ENCODE measurements around the gene TDP1.

The TDP1 gene

DNA sequence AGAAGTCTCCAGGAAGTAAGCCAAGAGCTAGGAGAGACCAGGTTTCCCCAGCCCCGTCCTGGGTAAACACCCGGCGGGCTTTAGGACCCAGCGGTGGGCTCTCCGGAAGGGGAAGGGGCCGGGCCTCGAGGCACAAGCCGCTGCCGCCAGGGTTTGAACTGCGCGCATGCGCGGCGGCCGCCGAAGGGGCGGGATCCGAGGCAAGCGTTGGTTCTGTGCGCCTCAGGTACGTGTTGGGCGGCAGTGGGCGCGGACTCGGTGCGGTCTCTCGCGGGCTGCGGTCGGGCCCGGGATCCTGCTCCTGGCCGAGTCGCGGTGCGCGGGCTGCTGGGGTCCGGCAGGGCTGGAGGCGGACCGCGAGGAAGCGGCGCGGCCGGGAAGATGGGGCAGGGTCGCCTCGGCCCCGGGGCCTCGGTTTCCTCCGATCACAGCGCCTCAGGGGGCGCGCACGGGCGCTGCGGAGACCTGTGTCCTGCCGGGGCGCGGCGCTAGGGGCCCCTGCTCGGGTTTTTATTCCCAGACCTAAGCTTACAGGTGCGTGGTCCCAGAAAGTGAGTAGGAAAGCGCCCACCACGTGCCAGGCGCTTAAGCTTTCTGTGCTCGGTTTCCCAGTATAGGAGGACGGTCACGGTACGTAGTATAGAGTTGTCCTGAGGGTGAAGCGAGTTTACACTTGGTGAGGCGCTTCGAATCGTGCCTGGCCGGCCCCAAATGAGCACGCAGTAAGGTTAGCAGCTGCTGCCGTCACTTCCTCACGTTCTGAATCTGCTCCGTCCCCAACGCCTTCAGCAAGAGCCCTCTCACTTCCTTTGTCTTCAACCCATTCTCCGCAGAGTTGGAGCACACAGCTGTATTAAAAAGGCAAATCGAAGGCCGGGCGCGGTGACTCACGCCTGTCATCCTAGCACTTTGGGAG lies at the start of gene TDP1:
TDP1 (plus strand) TSS at position 183 of the 916 bp plus-strand sequence. CDS start 7,188 bp downstream, outside the sequence.
- peak; percentile 95 for DNase-seq (ENCODE audit: low read depth)

DNA sequence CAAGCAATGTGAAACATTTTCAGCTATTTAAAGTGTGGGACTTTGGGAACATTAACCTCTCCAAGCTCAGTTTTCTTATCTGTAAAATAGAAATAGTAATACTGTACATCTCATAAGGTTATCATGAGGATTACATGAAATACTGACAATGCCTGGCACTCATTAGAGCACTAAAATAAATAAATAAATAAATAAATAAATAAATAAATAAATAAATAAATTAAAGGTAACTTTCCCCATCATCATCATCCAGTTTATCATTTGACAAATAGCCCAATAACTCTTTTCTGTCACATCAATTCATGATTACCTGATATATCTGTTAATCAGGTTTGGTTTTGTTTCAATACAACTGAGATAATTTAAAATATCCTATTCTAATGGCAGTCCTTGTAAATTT lies 49.7 kb upstream of the TDP1 start:
- DNase-seq (ENCODE audit: low read depth) = no peak

DNA sequence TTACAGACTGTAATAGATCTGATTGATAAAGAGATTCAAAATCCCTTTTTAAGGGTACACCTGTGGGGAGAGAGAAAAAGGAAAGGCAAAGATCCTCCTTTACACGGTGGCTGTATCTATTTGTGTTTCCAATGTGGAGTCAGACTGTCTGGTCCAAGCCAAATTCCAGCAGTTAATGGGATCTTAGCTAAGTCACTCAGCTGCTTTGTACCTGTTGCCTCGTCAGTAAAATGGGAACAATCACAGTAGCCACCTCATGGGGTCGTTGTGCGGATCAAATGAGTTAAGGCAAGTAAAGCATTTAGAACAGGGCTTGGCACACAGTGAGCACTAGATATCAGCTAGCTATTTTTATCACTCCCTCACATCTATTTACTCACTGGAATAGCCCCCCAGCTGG lies 48.1 kb upstream of the TDP1 start:
- DNase-seq (ENCODE audit: low read depth) = no peak

DNA sequence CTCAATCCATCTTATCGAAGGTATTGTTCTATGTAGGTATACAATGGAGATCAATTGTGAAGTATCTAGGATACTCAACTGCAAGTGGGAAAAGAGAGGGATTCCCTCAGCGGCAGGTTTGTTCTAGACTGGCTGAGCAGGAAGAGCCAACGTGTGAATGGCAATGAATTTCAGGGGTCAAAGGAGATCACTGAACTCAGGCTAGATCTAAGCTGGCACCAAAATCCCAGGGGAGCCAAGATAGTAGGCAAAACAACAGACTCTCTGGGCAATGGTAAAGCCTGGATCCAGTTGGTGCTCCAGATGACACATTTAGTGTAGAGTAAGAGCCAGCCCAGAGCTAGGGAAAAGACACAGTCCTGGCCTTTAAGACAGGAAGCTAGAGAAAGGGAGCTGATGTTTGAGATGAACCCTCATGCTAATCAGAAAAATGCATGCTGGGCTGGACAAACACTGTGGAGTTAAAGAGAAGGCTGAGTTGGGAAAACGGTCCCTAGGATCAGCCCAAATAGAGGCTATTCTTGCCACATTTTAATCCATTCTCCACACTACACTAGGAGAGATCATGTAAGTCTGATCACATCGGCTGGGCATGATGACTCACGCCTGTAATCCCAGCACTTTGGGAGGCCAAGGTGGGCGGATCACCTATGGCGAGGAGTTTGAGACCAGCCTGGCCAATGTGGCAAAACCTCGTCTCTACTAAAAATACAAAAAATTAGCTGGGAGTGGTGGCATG lies 46.8 kb upstream of the TDP1 start:
- no peak for DNase-seq (ENCODE audit: low read depth)

DNA sequence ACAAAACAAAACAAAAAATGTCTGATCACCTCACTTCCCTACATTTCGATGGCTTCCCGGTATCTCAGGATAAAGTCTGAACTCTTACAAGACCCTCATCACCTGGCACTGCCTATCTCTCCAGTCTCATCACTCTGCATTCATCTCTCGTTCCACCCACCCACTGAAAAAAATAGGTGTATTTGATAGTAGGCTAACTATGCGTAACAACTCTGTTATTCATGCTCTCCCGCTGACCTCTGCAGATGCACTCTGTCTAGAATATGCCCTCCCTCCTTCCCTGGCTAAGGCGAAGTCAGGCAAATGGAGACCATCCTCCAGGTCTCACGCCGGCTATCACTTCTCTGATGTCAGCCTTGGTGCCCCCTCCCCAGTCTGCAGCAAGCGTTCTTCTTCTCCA lies 46.1 kb upstream of the TDP1 start:
- no peak for DNase-seq (ENCODE audit: low read depth)

DNA sequence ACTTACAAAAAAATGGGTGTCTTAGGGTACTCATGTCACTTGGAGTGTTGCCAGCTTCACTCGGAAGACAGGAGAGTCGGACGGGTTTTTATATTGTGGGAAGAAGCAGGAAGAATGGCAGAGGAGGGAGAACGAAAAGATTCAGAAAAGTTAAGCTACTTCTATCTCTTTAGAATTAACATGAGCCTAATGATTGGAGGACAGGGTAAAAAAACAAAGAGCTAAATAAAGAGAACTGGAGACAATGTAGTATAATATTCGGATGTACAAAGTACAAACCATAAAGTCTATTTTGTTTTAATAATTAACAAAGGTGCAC lies 45.1 kb upstream of the TDP1 start:
- DNase-seq (ENCODE audit: low read depth) = no peak

DNA sequence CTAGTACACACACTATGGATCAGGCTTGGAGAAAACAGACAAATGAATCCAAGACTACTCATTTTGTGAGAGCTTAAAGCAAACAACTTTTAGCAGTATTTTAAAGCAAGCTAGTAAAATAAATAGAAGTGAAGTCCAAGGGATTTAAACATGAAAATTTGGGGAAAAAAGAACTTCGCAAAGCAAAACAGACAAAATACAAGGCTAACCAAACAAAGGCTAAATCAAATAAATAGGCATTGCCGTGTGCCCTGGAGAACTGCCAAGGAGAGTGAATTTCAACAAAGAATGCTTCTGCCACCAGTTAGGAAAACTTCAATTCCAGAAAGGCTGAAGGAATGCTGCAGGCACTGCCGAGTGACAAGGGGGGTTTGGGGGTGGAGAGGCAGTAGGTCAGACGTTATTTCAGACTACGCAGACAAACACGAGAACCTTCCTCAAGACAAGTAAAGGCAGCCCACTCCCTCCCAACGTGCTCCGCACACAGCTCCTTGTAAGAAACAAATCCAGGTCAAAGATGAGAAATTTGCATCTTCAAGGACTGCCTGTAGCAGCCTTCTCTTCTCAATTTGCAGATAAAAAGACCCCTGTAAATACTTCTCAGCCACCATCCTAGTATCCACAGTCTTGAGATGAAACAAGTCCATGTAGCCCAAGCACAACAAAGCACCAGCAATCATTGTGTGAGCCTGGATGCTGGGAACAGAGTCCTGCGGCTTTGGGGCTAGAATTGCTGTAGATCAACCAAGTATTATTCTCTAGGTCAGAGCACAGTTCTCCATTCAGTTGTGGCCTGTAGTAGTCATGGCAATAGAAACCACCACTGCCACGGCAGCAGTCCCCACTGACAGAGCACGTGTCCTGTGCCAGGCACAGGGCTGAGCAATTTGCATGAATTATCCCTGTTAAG lies 44.5 kb upstream of the TDP1 start:
- DNase-seq (ENCODE audit: low read depth) = no peak

DNA sequence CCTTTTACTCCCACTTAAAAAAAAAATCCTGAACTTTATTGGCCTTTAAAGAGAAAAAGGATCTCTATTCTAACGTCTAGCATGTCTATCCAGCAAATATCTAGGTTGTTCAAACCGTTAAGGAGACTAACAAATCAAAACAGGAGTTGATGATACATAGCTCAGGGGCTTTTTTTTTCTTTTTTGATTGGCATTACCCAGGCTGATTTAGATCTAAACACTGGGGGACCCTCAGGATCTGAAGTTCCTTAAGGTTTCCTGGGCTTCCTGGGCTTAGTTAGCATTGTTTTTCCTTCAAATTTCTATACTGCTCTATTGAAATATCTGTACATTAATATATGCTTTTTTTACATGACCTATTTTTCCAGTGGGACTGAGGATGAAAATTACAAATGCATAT lies 43.5 kb upstream of the TDP1 start:
- DNase-seq (ENCODE audit: low read depth) = no peak

DNA sequence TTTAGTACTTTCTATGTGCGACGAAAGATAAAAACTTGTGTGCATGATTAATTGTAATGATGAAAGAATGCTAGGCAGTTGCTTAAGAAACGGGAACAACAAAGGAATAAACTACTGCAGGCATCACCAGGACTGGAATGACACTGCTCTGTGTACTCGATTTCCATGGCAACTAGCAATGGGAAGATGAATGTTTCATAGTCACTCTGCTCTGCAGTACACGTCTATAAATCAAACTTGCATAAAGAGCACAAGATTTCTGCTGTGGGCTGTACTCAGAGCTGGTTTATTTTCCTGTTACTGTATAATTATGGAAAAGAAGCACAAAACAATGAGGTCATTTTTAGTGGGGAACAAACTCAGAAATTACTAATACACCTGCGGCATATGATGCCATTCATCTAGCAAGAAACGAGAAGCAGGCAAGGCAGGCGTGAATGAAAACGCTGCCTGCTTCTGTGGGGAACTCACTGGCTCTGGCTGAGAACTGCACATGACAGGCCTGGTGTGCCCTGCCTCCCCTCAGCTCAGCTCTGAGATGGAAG lies 43.0 kb upstream of the TDP1 start:
- DNase-seq (ENCODE audit: low read depth) = no peak

DNA sequence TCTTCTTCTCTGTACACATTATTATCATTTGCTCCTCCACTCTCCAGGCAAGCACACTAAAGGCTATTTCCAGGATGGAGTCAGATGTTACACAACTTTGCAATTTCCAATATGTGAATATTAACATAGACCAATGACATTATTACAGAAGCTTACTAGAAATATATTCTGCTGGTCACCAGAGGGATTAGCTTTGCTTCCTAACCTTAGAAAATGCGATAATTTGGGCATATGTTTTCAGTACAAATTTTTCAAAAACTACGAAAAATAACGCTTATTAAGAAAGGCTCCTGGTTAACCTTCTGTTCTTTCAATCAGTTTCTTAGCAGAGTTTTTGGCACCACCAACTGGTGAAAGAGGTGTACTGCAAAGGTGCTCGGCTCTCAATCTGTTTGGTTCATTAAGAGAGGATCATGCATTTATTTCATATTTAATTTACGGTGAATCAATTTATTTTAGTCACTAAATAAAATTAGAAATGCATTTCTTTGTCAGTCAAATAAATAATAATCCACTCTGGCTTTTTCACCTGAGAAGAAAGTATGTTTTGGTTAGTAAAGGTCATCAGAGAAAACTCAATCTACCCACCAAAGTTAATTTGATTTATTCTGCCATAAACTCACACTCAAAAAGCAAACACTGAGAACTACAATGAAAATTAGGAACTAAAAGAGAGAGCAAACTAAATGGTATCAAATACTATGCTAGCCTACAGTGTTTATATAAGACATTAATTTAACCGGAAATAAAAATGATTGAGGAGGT lies 40.4 kb upstream of the TDP1 start:
- peak; percentile 34 for DNase-seq (ENCODE audit: low read depth)

DNA sequence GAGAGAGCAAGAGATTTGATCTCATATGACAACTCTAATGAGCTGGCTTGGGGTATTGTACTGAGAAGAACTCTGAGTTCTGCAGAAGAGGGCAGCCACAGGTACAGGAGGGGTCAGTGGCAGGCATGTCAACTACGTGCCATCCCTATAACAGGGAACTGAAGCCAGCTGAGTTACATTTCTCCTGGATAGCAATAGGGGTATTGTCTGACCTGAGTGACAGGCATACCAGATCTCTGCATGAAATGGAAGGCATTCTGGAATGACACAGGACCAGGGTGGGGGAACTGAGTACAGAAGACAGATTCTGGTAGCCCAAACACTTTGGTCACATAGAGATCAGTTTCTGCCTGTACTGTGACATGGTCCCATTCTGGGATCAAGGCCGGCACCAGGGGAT lies 37.0 kb upstream of the TDP1 start:
- DNase-seq (ENCODE audit: low read depth) = no peak

DNA sequence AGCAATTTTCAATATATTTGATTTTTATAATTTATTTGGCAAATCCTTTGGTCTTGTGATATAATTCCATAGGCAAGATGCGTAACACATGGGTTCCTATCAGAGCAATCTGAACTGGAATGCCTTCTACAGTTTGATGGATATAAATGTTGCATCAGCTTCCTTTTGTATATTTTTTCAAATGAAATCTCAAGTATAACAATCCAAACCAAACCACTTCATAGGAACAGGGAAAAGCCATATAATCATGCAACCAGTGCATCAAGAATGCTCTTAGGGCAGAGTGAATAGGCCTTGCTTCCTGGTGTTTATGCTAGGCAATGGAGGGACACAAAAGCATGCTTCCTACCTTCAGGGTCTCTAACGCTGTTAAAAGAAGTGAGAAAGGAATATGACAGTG lies 35.7 kb upstream of the TDP1 start:
- no peak for DNase-seq (ENCODE audit: low read depth)

DNA sequence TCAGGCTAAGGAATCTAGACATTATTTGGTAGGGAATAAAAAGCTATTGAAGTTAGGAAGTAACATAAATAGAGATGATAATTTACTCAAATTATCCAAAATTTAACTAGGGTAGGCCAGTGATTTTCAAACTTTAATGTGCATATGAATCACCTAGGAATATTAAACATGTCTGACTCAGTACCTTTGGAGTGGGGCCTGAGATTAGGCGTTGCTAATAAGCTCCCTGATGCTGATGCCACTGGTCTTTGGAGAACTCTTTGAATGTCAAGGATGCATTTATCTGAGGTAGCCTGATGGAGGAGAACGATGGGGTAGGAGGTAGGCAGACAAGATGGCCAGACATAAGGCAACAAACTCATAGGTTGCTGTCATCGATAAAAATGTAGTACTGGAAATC lies 34.4 kb upstream of the TDP1 start:
- DNase-seq (ENCODE audit: low read depth) = no peak

DNA sequence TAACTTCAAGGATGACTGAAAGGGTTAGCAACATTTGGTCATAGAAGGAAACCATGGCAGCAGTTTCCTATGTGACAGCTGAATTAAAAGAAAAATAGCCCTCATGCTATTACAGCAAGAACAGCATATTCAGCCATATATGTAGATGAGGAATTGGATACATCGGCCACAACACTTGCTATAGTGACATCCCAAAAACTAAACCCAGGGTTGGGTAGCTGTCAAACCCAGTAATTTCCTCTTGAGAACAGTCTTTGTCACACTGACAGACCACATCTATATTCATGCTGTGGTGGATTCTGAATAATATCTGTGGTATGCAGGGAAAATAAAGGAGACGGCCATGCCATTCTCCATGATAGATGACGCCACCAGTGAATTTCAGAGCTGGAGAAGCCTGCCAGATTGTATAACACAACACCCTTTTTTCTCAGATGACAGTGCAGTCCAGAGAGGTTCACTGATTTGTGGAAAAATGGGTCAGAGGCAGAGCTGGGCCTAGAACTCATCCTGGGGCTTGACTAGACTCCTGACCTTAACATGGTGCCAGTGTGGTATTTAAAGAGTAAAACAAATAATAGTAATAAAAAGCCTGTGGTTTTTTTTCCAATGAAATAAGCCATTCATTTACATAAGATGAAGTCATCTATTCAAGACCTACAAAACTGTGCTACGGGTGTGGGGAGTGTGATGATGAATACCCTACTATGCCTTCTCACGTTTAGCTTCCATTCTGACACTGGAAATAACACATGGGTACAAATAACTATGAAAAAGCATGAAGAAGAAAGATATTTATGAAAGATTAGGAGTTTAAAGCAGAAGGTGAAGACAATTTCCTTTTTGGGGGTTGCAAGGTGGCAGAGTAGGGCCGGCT lies 33.5 kb upstream of the TDP1 start:
- no peak for DNase-seq (ENCODE audit: low read depth)

DNA sequence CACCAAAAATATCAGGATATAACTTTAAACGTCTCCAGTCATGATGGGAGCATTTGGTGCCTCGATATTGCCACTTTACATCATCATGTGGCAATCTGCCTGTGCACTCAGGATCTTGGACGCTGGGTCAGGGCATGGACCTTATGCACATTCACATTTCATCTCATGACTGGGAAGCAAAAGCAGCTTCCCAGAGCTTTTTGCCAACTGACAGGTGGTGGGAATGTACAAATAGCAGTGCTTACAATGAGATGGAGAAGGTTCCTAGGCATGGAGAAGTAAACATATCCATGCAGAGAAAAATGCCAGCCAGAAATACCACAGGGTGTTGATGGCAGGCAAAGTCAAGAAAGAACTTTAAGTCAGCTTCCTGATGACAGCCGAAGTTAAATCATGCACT lies 31.5 kb upstream of the TDP1 start:
- no peak for DNase-seq (ENCODE audit: low read depth)

DNA sequence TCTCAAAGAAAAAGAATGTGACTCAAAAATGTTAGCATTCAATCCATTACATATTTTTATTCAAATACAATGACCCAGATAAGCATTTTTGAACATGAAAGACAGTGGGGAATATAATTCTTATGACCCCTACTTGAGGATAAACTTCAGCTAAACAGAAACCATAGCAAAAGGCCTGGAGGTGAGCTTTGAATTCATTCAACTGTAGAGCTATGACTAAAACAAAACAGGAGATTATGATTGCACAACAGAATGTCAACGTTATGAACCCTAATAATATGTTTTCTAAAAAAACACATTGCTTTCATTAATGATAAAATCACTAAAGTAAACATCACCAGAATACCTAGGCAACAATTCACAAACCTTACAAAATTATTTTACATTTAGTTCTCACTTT lies 29.0 kb upstream of the TDP1 start:
- DNase-seq (ENCODE audit: low read depth) = no peak

DNA sequence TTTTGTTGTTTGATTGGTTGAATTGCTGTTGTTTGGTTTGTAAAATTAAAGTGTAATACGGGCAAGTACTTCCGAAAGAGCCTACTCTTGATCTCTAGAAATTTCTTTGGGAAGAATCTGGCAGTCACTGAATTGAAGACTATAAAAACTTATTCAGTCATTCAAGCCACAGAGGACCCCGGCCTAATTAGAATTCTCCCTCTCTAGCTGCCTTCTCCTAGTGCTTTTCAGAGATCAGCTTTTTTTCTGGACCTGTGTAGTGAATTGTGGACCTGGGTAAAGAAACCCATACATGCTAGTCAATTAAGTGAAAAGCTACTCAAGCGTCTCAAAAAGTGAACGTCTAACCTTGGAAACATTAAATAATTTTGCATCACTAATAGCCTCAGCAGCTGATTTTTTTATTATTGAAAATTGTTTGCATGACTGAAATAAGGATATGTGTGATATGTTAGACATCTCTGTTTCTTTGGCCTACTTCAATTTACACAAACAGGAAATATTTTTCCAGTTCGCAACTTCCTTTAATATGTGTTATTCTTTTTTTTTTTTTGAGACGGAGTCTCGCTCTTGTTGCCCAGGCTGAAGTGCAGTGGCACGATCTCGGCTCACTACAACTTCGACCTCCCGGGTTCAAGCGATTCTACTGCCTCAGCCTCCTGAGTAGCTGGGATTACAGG lies 28.4 kb upstream of the TDP1 start:
- no peak for DNase-seq (ENCODE audit: low read depth)

DNA sequence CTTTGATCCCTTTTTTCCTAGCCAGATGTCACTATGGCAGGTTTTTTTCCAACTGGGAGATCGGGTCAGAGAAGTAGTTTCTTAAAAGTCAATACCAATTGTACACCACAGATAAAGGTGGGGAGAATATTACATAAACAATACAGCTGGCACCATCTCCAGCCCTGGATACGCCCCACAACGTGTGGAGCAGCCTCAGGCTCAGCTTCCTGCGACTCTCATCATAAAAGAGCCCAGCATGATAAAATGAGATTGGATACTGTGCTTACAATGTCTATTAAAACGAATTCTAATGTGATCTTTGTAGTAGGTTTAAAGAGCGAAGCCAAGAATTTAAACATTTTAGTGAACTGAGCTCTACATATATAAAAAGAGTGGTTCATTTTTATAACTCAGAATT lies 22.7 kb upstream of the TDP1 start:
- DNase-seq (ENCODE audit: low read depth) = no peak

DNA sequence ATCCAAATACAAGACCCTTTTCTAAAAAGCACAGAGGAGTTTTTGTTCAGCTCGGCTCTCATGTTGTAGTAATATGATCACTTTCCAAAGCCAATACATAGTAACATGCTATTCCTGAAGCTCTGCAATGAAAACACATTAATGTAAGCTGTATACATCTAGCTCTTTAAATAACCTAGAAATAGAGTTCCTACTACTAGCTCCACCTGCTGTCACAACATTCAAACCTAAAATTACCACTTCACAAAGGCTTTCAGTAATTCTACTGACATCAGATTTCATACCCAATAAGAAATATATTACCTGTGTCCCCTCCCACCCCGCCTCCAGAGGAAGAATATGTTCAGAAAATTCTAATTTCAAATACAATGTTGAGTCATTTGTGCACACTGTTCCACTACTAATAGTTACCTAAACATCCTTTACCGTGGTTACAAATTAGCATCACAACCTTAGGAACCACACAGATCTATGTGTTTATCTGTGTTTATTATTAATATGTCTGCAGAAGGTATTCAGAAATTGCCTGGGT lies 19.0 kb upstream of the TDP1 start:
- DNase-seq (ENCODE audit: low read depth) = no peak
